GM12878 (cell line): ENCODE data around the gene C6orf89. TPM values are rescaled to one million over a fixed set of nuclear protein-coding genes. Genes with fewer than 3 reads are reported as not detected.

ENCODE experiments used
- CUX1 ChIP-seq: IDR thresholded peaks from 2 replicates; pipeline ENCODE4 v1.6.1; 2012; ENCODE audit warnings: improper control_type of control experiment, low read depth, low read length; ENCODE audit not compliant: insufficient replicate concordance
- E4F1 ChIP-seq: fragments of 450-650 bp; IDR thresholded peaks from 2 replicates; pipeline ENCODE4 v1.6.1; 2018; ENCODE audit warnings: borderline replicate concordance, mild to moderate bottlenecking; ENCODE audit not compliant: partially characterized antibody
- GATAD2B ChIP-seq: fragments of 450-650 bp; conservative IDR thresholded peaks from 2 replicates; pipeline ENCODE4 v1.6.1; 2017; ENCODE audit warnings: low read depth, mild to moderate bottlenecking, moderate library complexity
- LARP7 ChIP-seq: fragments of 450-650 bp; IDR thresholded peaks from 2 replicates; pipeline ENCODE4 v1.6.1; 2017; ENCODE audit warnings: mild to moderate bottlenecking
- polyA plus RNA-seq, 11 experiments: library from polyadenylated mRNA; depleted of rRNA in 4 of 11; unstranded in 6 of 11; stranded (reverse) in 5 of 11; fragments of >200 nt; fragmentation: Nextera tagmentation in 4 of 11; fragmentation: Illumina TruSeq in 1 of 11; extraction: Ambion mirVana in 4 of 11; extraction: Trizol in 1 of 11; gene quantifications; 1 replicate in 1 of 11; 2 replicates in 10 of 11; pipeline versions ENCODE4 v1.2.1 to v1.2.3, GENCODE V29; 2011 to 2016; ENCODE audit warnings: inconsistent platforms in 2 of 11, missing spikeins in 2 of 11, low read depth in 1 of 11
- total RNA-seq, 4 experiments: library from RNA; depleted of rRNA in 3 of 4; stranded (reverse); fragments of >200 nt in 3 of 4; fragmentation: Illumina TruSeq in 1 of 4; extraction: Trizol in 1 of 4; gene quantifications; 2 replicates each; pipeline versions ENCODE4 v1.2.1 to v1.2.3, GENCODE V29; 2013 to 2021

Gene C6orf89
- total and polyA plus RNA-seq, 10 of the 15 experiments (the other 5 are each of a cell fraction or from before 2014, with no cell fraction given), result 10.8 to 42.7 (median 28.6) TPM

- TF ChIP-seq CUX1 (no peak), E4F1 (no peak), LARP7 (no peak), GATAD2B (no peak)
These were observed 38.6 kb upstream of the C6orf89 start (continued) for GRCh38 chr6:36847152-36847551.
